PC-3 (cell line): ENCODE data around the gene FSTL4. TPM values are rescaled to one million over a fixed set of nuclear protein-coding genes. Genes with fewer than 3 reads are reported as not detected.

Experiments
- ATAC-seq: fragments of 200-7000 bp; cut with Tn5 transposase; 2 replicates; pipeline ENCODE4 v1.9.1; 2020; ENCODE audit warnings: mild to moderate bottlenecking, moderate library complexity
- BruUV-seq: library from RNA; stranded (reverse); fragments of 400-500 nt; replicated peaks from 2 replicates; lab custom pipeline; 2021; lab: Mats Ljungman, UMichigan
- CTCF ChIA-PET: fragments of 300-600 bp; sonication (Branson Sonifier 250); formaldehyde crosslinking; loops from one replicate; lab custom pipeline; 2022; ENCODE audit warnings: antibody characterized with exemption; lab: Charles Lee
- POLR2A ChIA-PET: fragments of 300-600 bp; sonication (Branson Sonifier 250); formaldehyde crosslinking; loops from one replicate; lab custom pipeline; 2022; ENCODE audit warnings: antibody characterized with exemption; ENCODE audit not compliant: unreplicated experiment; lab: Charles Lee
- DNase-seq: peaks from one replicate; pipeline ENCODE4 v3.0.0-alpha.2; 2015
- H2AFZ ChIP-seq: fragments of 300-600 bp; sonication (generic); 2 replicates; pipeline ENCODE4 v1.6.0; 2016; ENCODE audit warnings: antibody characterized with exemption, low read length
- H3F3A ChIP-seq: fragments of 300-600 bp; sonication (generic); one replicate; pipeline ENCODE4 v1.6.0; 2017; ENCODE audit warnings: antibody characterized with exemption, low read length, control low read depth, mild to moderate bottlenecking; ENCODE audit not compliant: unreplicated experiment
- H3K27ac ChIP-seq: fragments of 300-600 bp; sonication (generic); 2 replicates; pipeline ENCODE4 v1.5.1; 2016; ENCODE audit warnings: mild to moderate bottlenecking, low read length
- H3K27me3 ChIP-seq: fragments of 300-600 bp; sonication (generic); 2 replicates; pipeline ENCODE4 v1.6.1; 2016; ENCODE audit warnings: low read length, mixed read lengths
- H3K36me3 ChIP-seq: fragments of 300-600 bp; sonication (generic); 2 replicates; pipeline ENCODE4 v1.6.1; 2016; ENCODE audit warnings: low read depth, mixed run types, low read length, mixed read lengths
- H3K4me1 ChIP-seq: fragments of 300-600 bp; sonication (generic); 2 replicates; pipeline ENCODE4 v1.5.1; 2016; ENCODE audit warnings: low read length; ENCODE audit not compliant: insufficient read depth
- H3K4me2 ChIP-seq: fragments of 300-600 bp; sonication (generic); 2 replicates; pipeline ENCODE4 v1.6.0; 2016; ENCODE audit warnings: low read length
- H3K4me3 ChIP-seq: fragments of 300-600 bp; sonication (generic); 2 replicates; pipeline ENCODE4 v1.5.1; 2016; ENCODE audit warnings: mild to moderate bottlenecking, low read length, mixed read lengths
- H3K79me2 ChIP-seq: fragments of 300-600 bp; sonication (generic); 2 replicates; pipeline ENCODE4 v1.6.1; 2017; ENCODE audit warnings: low read length, mixed read lengths
- H3K9ac ChIP-seq: fragments of 300-600 bp; sonication (generic); 2 replicates; pipeline ENCODE4 v1.6.0; 2016; ENCODE audit warnings: mild to moderate bottlenecking, low read length
- H3K9me2 ChIP-seq: fragments of 300-600 bp; sonication (generic); replicated peaks from 2 replicates; pipeline ENCODE4 v1.6.1; 2016; ENCODE audit warnings: mixed run types, low read length, mixed read lengths
- H3K9me3 ChIP-seq: fragments of 300-600 bp; sonication (generic); 2 replicates; pipeline ENCODE4 v1.6.1; 2016; ENCODE audit warnings: low read length, mixed read lengths
- H4K20me1 ChIP-seq: fragments of 300-600 bp; sonication (generic); 2 replicates; pipeline ENCODE4 v1.6.1; 2016; ENCODE audit warnings: low read length, mixed read lengths
- CTCF ChIP-seq: fragments of 300-600 bp; sonication (generic); conservative IDR thresholded peaks from 2 replicates; pipeline ENCODE4 v1.5.1; 2017; ENCODE audit warnings: antibody characterized with exemption, low read depth, mild to moderate bottlenecking, low read length
- EZH2 ChIP-seq: fragments of 300-600 bp; sonication (generic); IDR thresholded peaks from one replicate; pipeline ENCODE4 v1.6.1; 2017; ENCODE audit warnings: antibody characterized with exemption, mild to moderate bottlenecking, low read length; ENCODE audit not compliant: unreplicated experiment
- EZH2phosphoT487 ChIP-seq: fragments of 300-600 bp; sonication (generic); IDR thresholded peaks from 2 replicates; pipeline ENCODE4 v1.6.1; 2018; ENCODE audit warnings: mild to moderate bottlenecking, antibody characterized with exemption, low read length, borderline replicate concordance
- intact Hi-C: fragments of 100-400 bp; cut with micrococcal nuclease; formaldehyde crosslinking; loops from 2 replicates; pipeline ENCODE4 v1.9.0; 2023
- total RNA-seq: library from RNA; depleted of rRNA; stranded (reverse); fragments of >200 nt; gene quantifications from 2 replicates; pipeline ENCODE4 v1.2.3, GENCODE V29; 2014

Gene FSTL4
- total RNA-seq, 1 experiment from 2014 or later, result 4.2 TPM

DNA sequence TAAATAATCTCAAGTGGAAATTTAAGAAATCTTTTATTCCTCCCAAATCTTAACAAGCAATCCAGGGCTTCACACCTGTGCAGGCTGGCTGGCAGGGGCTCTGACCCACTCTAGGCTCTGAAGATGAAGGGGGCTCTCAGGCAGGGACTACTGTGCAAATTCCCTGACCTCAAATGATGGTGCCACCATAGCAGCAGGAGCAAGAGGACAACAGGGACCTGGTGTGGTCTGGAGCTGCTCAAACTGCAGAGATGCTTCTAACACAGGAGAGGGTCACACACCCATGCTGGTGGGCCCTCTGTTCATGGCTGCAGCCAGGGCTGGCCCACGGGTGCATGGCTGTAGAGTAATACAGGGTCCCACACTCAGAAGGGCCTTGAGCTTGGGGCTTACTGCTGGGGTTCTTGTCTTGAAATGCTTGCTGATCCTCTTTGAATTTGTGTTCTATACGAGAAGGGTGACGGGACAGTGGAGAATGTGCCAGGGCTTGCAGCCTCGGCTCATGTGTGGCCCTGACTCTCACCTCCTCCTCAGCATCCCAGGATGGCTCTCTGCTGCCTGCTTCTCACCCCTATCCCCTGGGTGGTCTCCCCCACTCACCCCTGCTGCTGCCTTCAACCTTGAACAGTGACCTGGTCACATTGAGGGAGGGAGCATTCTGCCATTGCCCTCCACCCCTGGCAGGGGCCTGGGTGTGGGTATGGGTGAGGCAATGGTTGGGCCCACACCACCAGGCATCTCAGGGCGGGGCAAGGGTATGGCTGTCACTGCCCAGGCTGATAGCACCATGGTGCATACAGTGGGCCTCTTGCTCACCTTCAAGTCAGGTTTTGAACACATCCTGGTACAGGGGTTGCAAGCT lies 191.7 kb downstream of the FSTL4 start:
- H4K20me1 ChIP-seq, result no peaks in the 10 kb centered on the region
- H3K27me3 ChIP-seq, result no peaks in the 10 kb centered on the region
- H3K4me2 ChIP-seq, result no peak overlapping the region
- ATAC-seq (no peak), DNase-seq (no peak)
- intact Hi-C loops, result loop anchor here (5.0 kb wide), 1 partner anchor 522 kb away; no protein-coding TSS in a partner anchor
- no peaks in the 10 kb centered on the region for H3K79me2 ChIP-seq
- CTCF ChIA-PET, result interaction anchor here (0.6 kb wide), 1 partner anchor 44 kb away, joined by 3 read pairs; no protein-coding TSS in a partner anchor
- no peak overlapping the region for H3K4me3 ChIP-seq
- no peak overlapping the region for H3K9ac ChIP-seq
- H3K4me1 ChIP-seq, result no peaks in the 10 kb centered on the region
- TF ChIP-seq CTCF (no peak), EZH2 (no peak), EZH2phosphoT487 (no peak)
- no peak overlapping the region for H2AFZ ChIP-seq
- POLR2A ChIA-PET, result no interaction called here
- H3F3A ChIP-seq, result no peaks in the 10 kb centered on the region
- no TSS peak for BruUV-seq
- H3K9me3 ChIP-seq, result no peaks in the 10 kb centered on the region
- H3K27ac ChIP-seq, result no peak overlapping the region
- no peaks in the 10 kb centered on the region for H3K9me2 ChIP-seq
- no peaks in the 10 kb centered on the region for H3K36me3 ChIP-seq

- no peak for TF ChIP-seq CTCF
- TF ChIP-seq EZH2phosphoT487, result no peak
- no peak for TF ChIP-seq EZH2
- H3K9me3 ChIP-seq, result no peaks in the 10 kb centered on the region
- no peaks in the 10 kb centered on the region for H3K79me2 ChIP-seq
- peaks cover 12% of the 10 kb centered on the region; the same call in 1 of the 2 replicates for H3K27me3 ChIP-seq
- no peaks in the 10 kb centered on the region for H3K4me1 ChIP-seq
- no peak overlapping the region for H3K9ac ChIP-seq
- H3K36me3 ChIP-seq, result no peaks in the 10 kb centered on the region
- intact Hi-C loops, result no loop called here
- ATAC-seq, result no peak
- POLR2A ChIA-PET, result no interaction called here
- no peaks in the 10 kb centered on the region for H4K20me1 ChIP-seq
- no peak overlapping the region for H3K27ac ChIP-seq
- no peak for DNase-seq
- CTCF ChIA-PET, result interaction anchor here (0.6 kb wide), 1 partner anchor 38 kb away, joined by 4 read pairs; no protein-coding TSS in a partner anchor
- H3F3A ChIP-seq, result no peaks in the 10 kb centered on the region
- H2AFZ ChIP-seq, result no peak overlapping the region
- no peaks in the 10 kb centered on the region for H3K9me2 ChIP-seq
- BruUV-seq, result no TSS peak
- H3K4me3 ChIP-seq, result no peak overlapping the region
- H3K4me2 ChIP-seq, result no peak overlapping the region
Measured at GRCh38 chr5:133415906-133416305, 196.4 kb downstream of the FSTL4 start.

DNA sequence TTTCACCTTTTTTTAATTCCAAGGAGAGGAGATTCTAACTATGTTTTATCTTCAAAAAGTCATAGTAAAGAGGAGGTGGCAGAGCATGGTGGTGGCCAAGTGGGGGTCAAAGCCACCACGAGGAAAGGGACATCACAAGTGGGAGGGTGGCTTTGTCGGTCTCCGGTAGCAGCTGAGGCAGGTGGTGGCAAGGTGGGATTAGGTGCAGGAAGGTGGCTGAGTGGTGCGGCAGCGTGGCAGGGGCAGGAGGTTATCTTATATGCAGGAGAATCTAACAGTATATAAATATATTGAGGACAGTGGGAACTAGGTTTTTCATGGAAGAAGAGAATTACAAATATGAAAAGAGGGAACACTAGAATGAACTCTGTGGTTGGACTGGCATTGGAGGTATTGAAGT lies 196.8 kb downstream of the FSTL4 start:
- H3K4me3 ChIP-seq, result no peak overlapping the region
- H4K20me1 ChIP-seq, result no peaks in the 10 kb centered on the region
- no TSS peak for BruUV-seq
- H3K36me3 ChIP-seq, result no peaks in the 10 kb centered on the region
- ChIA-PET CTCF (interaction anchor here (0.6 kb wide), 1 partner anchor 37 kb away, joined by 4 read pairs; no protein-coding TSS in a partner anchor), POLR2A (no interaction called here)
- intact Hi-C loops, result no loop called here
- no peak overlapping the region for H2AFZ ChIP-seq
- H3K9me3 ChIP-seq, result no peaks in the 10 kb centered on the region
- ATAC-seq (no peak), DNase-seq (no peak)
- peaks cover 12% of the 10 kb centered on the region; the same call in 1 of the 2 replicates for H3K27me3 ChIP-seq
- no peaks in the 10 kb centered on the region for H3K4me1 ChIP-seq
- TF ChIP-seq CTCF (no peak), EZH2phosphoT487 (no peak), EZH2 (no peak)
- H3K9ac ChIP-seq, result no peak overlapping the region
- H3K4me2 ChIP-seq, result no peak overlapping the region
- H3K9me2 ChIP-seq, result no peaks in the 10 kb centered on the region
- no peaks in the 10 kb centered on the region for H3F3A ChIP-seq
- no peak overlapping the region for H3K27ac ChIP-seq
- no peaks in the 10 kb centered on the region for H3K79me2 ChIP-seq
